Limb (tissue), 2 donors: ENCODE data around the gene FLOT2.
"Not testable (repeated sequence)": the region's sequence is repeated elsewhere in the genome, so short reads cannot be mapped to it uniquely, and the experiment has no call there.

Experiments
- DNase-seq, 2 donors: peaks; one replicate each; pipeline ENCODE4 v3.0.0-alpha.2; 2016; ENCODE audit errors: extremely low spot score in 2 of 2

Gene FLOT2

GRCh38 chr17:28896884-28897768 is at the start of gene FLOT2:
FLOT2 (minus strand) TSS chr17:28897733; CDS start chr17:28897574, 159 bp downstream.
- peak; percentile 27 to 80 for DNase-seq

- no peak for DNase-seq
These were observed 48.7 kb upstream of the FLOT2 start for GRCh38 chr17:28946239-28946638.

- DNase-seq: no peak
These were observed 47.6 kb upstream of the FLOT2 start for GRCh38 chr17:28944862-28945741.

GRCh38 chr17:28944343-28944742 is 46.8 kb upstream of the FLOT2 start:
- DNase-seq: no peak

GRCh38 chr17:28942925-28943324 is 45.4 kb upstream of the FLOT2 start:
- DNase-seq: no peak

GRCh38 chr17:28941251-28941650 is 43.7 kb upstream of the FLOT2 start:
- no peak for DNase-seq

GRCh38 chr17:28940675-28941074 is 43.1 kb upstream of the FLOT2 start:
- no peak for DNase-seq

- DNase-seq: no peak
These were observed 42.6 kb upstream of the FLOT2 start for GRCh38 chr17:28940142-28940541.

GRCh38 chr17:28938552-28938951 is 41.0 kb upstream of the FLOT2 start:
- no peak for DNase-seq

GRCh38 chr17:28937044-28937729 is 39.7 kb upstream of the FLOT2 start:
- DNase-seq: no peak

- no peak for DNase-seq
These were observed 38.4 kb upstream of the FLOT2 start for GRCh38 chr17:28935744-28936460.

- DNase-seq: not testable (repeated sequence)
These were observed 37.0 kb upstream of the FLOT2 start for GRCh38 chr17:28934508-28934907.

- DNase-seq: no peak
These were observed 32.3 kb upstream of the FLOT2 start for GRCh38 chr17:28929787-28930186.

- DNase-seq: no peak
These were observed 30.5 kb upstream of the FLOT2 start for GRCh38 chr17:28928061-28928460.

GRCh38 chr17:28926786-28927185 is 29.3 kb upstream of the FLOT2 start:
- no peak for DNase-seq

- DNase-seq: no peak
These were observed 28.8 kb upstream of the FLOT2 start for GRCh38 chr17:28926366-28926765.

GRCh38 chr17:28925912-28926365 is 28.4 kb upstream of the FLOT2 start:
- DNase-seq: no peak

GRCh38 chr17:28920201-28920600 is 22.7 kb upstream of the FLOT2 start:
- no peak for DNase-seq

- no peak for DNase-seq
These were observed 20.8 kb upstream of the FLOT2 start for GRCh38 chr17:28918295-28918694.

- DNase-seq: no peak
These were observed 19.9 kb upstream of the FLOT2 start for GRCh38 chr17:28917465-28917864.

- no peak for DNase-seq
These were observed 19.5 kb upstream of the FLOT2 start for GRCh38 chr17:28917029-28917428.
